Frontal cortex (tissue), 4 donors: ENCODE data around the gene OR10G8. TPM values are rescaled to one million over a fixed set of nuclear protein-coding genes. Genes with fewer than 3 reads are reported as not detected.

Experiments
- DNase-seq, 2 donors: peaks; one replicate each; pipeline ENCODE4 v3.0.0; 2012; ENCODE audit warnings: low spot score in 2 of 2
- FAIRE-seq: peaks from 2 replicates; lab custom pipeline; 2012; peaks lifted over from hg19 to GRCh38; lab: Jason Lieb, UNC
- total RNA-seq: library from RNA; depleted of rRNA; stranded (reverse); fragments of >200 nt; gene quantifications from one replicate; pipeline ENCODE4 v1.2.3, GENCODE V29; 2014
- donor health status: control.
- donor health status: control.
- donor health status: control.

Gene OR10G8
- total RNA-seq, 1 donor from 2014 or later: not detected

DNA sequence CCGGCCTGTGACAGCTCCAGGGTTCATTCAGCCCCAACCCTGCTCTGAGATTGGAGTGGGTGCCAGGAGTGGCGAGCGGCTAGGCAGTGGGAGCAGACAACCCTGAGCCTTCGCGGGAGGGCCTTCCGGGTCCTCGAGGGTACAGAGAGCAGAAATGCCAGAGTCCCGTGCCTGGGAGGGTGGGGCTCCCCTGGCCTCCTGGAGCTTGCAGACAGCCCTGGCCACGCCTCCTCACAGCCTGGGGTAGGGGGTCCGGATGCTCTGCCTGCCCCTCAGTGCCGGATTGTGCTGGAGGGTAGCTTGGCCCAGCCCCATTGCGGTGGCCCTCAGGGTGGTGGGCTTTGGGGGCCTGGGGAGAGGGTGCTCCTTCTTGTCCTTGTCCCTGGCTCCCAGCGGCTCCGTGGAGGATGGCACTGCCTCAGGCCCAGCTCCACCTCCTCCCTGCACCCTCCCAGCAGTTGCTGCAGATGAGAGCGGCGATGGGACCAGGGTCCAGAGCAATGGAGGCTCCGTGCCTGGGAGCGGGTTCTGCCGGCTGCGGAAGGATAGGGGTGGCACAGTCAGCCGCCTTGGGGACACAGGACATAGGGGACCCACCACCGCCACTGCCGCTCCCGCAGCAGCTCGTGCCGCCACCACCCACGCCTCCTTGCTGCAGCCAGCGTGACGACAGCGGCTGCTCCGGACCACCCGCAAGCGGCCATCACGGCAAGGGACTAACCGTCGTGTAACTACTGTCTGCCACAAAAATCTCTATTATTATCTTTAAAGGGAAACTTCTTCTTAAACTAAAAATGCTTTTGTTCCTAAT lies 49.4 kb downstream of the OR10G8 start:
- peak in 1 of 2 donors; percentile 24 for DNase-seq
- no peak for FAIRE-seq

DNA sequence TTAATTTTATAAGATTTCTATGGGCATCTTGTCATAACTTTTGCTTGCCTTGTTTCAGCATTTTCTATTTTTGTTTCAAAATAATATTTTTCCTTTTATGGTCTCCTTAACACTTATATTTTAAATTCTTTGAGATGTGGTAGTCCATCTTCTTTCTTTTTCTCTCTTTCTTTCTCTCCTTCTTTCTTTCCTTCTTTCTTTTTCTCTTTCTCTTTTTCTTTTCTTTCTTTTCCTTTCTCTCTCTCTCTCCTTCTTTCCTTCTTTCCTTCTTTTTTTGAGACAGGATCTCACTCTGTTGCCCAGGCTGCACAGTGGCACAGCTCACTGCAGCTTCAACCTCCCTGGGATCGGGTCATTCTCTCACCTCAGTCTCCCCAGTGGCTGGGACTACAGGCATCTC lies 50.7 kb downstream of the OR10G8 start:
- FAIRE-seq (peak; percentile 31), DNase-seq (no peak)

DNA sequence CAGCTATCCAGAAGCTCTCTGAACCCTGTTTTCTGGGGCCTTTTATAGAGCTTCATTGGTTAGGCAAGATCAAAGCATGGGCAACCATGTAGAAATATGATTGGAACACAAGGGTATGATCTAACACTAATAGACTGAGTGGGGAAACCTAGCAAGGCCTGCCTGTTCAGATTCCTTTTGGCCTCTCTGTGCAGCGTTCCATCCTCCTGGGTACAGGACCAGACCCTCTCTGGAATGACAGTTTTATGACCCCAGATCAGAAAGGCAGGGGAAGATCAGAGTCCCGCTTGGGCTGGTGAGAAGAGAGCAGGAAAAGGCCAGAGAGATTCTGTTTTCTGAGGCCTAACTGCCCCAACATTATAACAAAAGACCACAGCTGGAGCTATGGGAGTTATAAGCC lies 52.0 kb downstream of the OR10G8 start:
- no peak for FAIRE-seq
- DNase-seq: no peak

DNA sequence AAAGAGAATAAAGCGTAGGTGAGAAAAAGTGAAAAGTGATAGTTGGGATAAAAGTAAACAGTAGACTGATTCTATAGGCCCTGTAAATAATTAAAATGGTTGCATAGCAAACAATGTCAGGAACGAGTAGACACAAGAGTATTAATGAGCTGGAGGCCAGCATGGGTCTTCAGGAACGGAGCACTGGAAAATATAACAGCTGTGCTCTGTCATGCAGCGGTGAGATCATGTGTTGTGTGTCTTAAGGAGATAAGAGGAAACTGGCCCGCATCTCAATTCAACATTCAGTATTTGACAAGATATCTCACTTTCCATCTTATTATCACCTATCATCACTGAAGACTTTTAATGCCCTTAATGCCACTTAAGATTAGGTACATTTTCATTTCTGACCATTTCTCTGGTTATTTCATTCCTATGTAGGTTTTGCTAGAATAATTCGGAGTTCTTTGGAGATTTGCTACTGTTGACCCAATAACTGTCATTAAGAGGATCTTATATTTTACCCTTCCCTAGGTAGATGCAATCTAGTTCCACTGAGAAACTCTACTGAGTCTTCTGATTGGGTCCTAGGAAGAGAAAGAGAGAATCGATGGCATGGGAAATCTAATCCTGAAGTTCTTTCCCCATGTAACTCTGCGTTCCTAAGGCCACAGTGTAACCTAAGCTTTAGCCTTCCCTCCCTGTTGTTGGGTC lies 53.2 kb downstream of the OR10G8 start:
- DNase-seq (no peak), FAIRE-seq (no peak)

Other genes starting within 250 kb of the OR10G8 start
- not detected for gene OR6M1, start 220.4 kb upstream of the OR10G8 start, total RNA-seq
- gene TMEM225, start 141.1 kb upstream of the OR10G8 start, total RNA-seq: not detected
- not detected for gene OR8D4, start 124.6 kb upstream of the OR10G8 start, total RNA-seq
- gene OR4D5, start 87.2 kb upstream of the OR10G8 start, total RNA-seq: under 0.01 TPM
- not detected for gene OR6T1, start 83.0 kb upstream of the OR10G8 start, total RNA-seq
- gene OR10S1, start 49.0 kb upstream of the OR10G8 start, total RNA-seq: not detected
- gene OR10G6, start 31.6 kb upstream of the OR10G8 start, total RNA-seq: not detected
- not detected for gene OR10G4, start 13.8 kb upstream of the OR10G8 start, total RNA-seq
- not detected for gene OR10G9, start 3.8 kb upstream of the OR10G8 start, total RNA-seq
- not detected for gene OR10G7, start 14.5 kb downstream of the OR10G8 start, total RNA-seq
- gene VWA5A, start 88.7 kb downstream of the OR10G8 start, total RNA-seq: 11.0 TPM
- gene OR10D3, start 156.5 kb downstream of the OR10G8 start, total RNA-seq: not detected
- gene OR8G1, start 214.3 kb downstream of the OR10G8 start, total RNA-seq: not detected
- not detected for gene OR8G5, start 229.6 kb downstream of the OR10G8 start, total RNA-seq